T-cell (primary cell): ENCODE data around the gene STK32C. TPM values are rescaled to one million over a fixed set of nuclear protein-coding genes. Genes with fewer than 3 reads are reported as not detected.

Source experiments
- ATAC-seq, 4 experiments: fragments of 200-7000 bp in 3 of 4; fragments of 150-1000 bp in 1 of 4; cut with Tn5 transposase; replicated peaks in 1 of 4; 1 replicate in 3 of 4; 2 replicates in 1 of 4; pipeline ENCODE4 v1.10.0; 2021; ENCODE audit warnings: moderate library complexity in 3 of 4, mild to moderate bottlenecking in 2 of 4, moderate number of reproducible peaks in 1 of 4
- CTCF ChIA-PET, 2 donors: fragments of 300-600 bp; sonication (Branson Sonifier 250); formaldehyde crosslinking; loops; one replicate each; lab custom pipeline; 2022; ENCODE audit warnings: antibody characterized with exemption in 2 of 2; lab: Charles Lee
- POLR2A ChIA-PET, 2 donors: fragments of 300-600 bp; sonication (Branson Sonifier 250); formaldehyde crosslinking; loops; one replicate each; lab custom pipeline; 2022; ENCODE audit warnings: antibody characterized with exemption in 2 of 2; lab: Charles Lee
- DNase-seq, 35 experiments: peaks; one replicate each; pipeline versions ENCODE4 v3.0.0 to v3.0.0-alpha.2; 2013 to 2023
- H3K27ac ChIP-seq: one replicate; pipeline ENCODE4 v1.5.1; 2013; ENCODE audit warnings: low read length
- H3K27me3 ChIP-seq, 2 experiments: replicated peaks in 1 of 2; 1 replicate in 1 of 2; 2 replicates in 1 of 2; pipeline versions ENCODE4 v1.6.1 to v1.7.0; 2013; ENCODE audit warnings: low read length in 1 of 2, mixed read lengths in 1 of 2; ENCODE audit not compliant: control insufficient read depth in 2 of 2, insufficient read depth in 2 of 2; ENCODE audit errors: extremely low read depth in 1 of 2
- H3K36me3 ChIP-seq, 2 donors: 1 replicate in 1 of 2; 2 replicates in 1 of 2; pipeline versions ENCODE4 v1.6.1 to v1.7.0; 2013; ENCODE audit warnings: low read length in 1 of 2; ENCODE audit not compliant: control insufficient read depth in 2 of 2, insufficient read depth in 1 of 2; ENCODE audit errors: extremely low read depth in 1 of 2
- H3K4me1 ChIP-seq, 2 experiments: 1 replicate in 1 of 2; 2 replicates in 1 of 2; pipeline versions ENCODE4 v1.6.1 to v1.7.0; 2013; ENCODE audit warnings: low read length in 2 of 2, mixed read lengths in 1 of 2; ENCODE audit not compliant: insufficient read depth in 2 of 2, control insufficient read depth in 1 of 2; ENCODE audit errors: extremely low read depth in 1 of 2
- H3K4me3 ChIP-seq, 2 donors: 1 replicate in 1 of 2; 2 replicates in 1 of 2; pipeline versions ENCODE4 v1.5.1 to v1.7.0; 2013; ENCODE audit warnings: mild to moderate bottlenecking in 2 of 2, low read length in 1 of 2, moderate library complexity in 1 of 2; ENCODE audit not compliant: control insufficient read depth in 1 of 2; ENCODE audit errors: extremely low read depth in 1 of 2
- H3K9me3 ChIP-seq: 2 replicates; pipeline ENCODE4 v1.7.0; 2013
- H3K27ac Mint-ChIP-seq, 2 donors: one replicate each; pipeline ENCODE4 v1.8.0; 2020 to 2021; ENCODE audit warnings: mild to moderate bottlenecking in 2 of 2, mixed read lengths in 2 of 2
- H3K27me3 Mint-ChIP-seq, 2 donors: one replicate each; pipeline ENCODE4 v1.8.0; 2021 to 2022; ENCODE audit warnings: mixed read lengths in 2 of 2
- H3K36me3 Mint-ChIP-seq: one replicate; pipeline ENCODE4 v1.8.0; 2021; ENCODE audit warnings: mixed read lengths
- H3K4me1 Mint-ChIP-seq, 3 donors: one replicate each; pipeline ENCODE4 v1.8.0; 2020 to 2022; ENCODE audit warnings: mixed read lengths in 3 of 3, mild to moderate bottlenecking in 1 of 3
- H3K4me3 Mint-ChIP-seq, 3 donors: one replicate each; pipeline ENCODE4 v1.8.0; 2020 to 2022; ENCODE audit warnings: mild to moderate bottlenecking in 3 of 3, mixed read lengths in 3 of 3, moderate library complexity in 3 of 3
- H3K9me3 Mint-ChIP-seq, 3 donors: one replicate each; pipeline ENCODE4 v1.8.0; 2020 to 2022; ENCODE audit warnings: mixed read lengths in 3 of 3
- WGBS: methylation state at CpG from one replicate; pipeline ENCODE4 v1.1.5; 2013; ENCODE audit warnings: missing lambda C conversion rate; ENCODE audit not compliant: insufficient coverage; 5-methylcytosine and 5-hydroxymethylcytosine counted together
- total RNA-seq, 35 experiments: library from RNA in 6 of 35; stranded (reverse) in 6 of 35; fragments of 120-200 nt in 1 of 35; gene quantifications; one replicate each; pipeline versions ENCODE4 v1.2.1 to v1.2.4 and lab custom pipeline; 2013 to 2026

STK32C gene
- total RNA-seq, 5 donors from 2014 or later (not counting 1 experiment from before 2014, with no cell fraction given) = 5.8 to 16.4 (median 12.2) TPM

DNA sequence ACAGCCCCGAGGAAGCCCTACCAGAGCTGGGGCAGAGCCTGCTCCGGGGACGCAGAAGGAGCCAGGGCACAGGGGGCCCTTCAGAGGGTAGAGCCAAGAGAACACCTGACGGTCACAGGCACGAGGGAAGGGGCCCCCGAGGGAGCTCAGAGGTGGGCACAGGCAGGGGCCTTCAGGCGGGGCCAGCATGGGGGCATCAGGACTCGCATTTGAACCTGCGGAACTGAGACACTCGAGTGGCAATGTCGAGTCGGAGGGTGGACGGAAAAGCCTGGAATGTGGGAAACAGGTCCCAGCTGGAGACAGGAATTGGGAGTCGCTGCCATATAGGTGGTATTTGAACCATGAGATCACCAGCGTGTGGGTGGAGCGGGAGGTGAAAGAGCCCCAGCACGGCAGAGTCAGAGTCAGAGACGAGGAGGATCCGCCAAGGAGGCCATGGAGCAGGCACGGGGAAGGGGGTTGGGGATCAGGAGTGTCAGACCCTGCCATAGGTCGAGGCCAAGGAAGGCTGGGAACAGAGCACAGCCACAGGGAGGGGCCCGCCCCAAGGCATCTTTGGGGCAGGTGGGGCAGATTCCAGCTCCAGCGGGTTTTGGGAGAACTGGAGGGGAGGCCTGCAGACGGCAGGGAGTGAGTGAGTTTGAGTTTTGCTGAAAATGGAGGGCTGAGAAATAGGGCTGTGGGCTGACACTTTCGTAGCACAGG, 13.8 kb downstream of the STK32C start:
- Histone ChIP-seq H3K4me1 (no peaks in the 10 kb centered on the region), H3K4me3 (no peak overlapping the region), H3K9me3 (no peaks in the 10 kb centered on the region), H3K27me3 (peaks cover 0 to 19% of the 10 kb centered on the region in 2 experiments), H3K36me3 (no peaks in the 10 kb centered on the region), H3K27ac (no peak overlapping the region)
- ChIA-PET CTCF (interaction anchor here in 1 of 2 donors (0.7 to 1.0 kb wide), 2 partner anchors 39 to 849 kb away, joined by 3 read pairs; no protein-coding TSS in a partner anchor), POLR2A (interaction anchor here in 1 of 2 donors (0.6 kb wide), 1 partner anchor 14 kb away, joined by 3 read pairs; the partner anchor contains the start of gene STK32C)
- Mint-ChIP-seq H3K27me3 (peaks cover 0 to 1% of the 10 kb centered on the region in 2 donors), H3K4me1 (peaks cover 5 to 20% (median 6%) of the 10 kb centered on the region in 3 donors), H3K9me3 (no peaks in the 10 kb centered on the region), H3K27ac (no peak overlapping the region), H3K36me3 (no peaks in the 10 kb centered on the region), H3K4me3 (no peak overlapping the region)
- no peak for ATAC-seq
- 84% methylated on average over 25 of the region's 25 CpGs for WGBS
- DNase-seq = no peak

- no peak overlapping the region for H3K4me3 Mint-ChIP-seq
- Histone ChIP-seq H3K27ac (no peak overlapping the region), H3K4me1 (no peaks in the 10 kb centered on the region), H3K9me3 (no peaks in the 10 kb centered on the region), H3K27me3 (peaks cover 0 to 19% of the 10 kb centered on the region in 2 experiments), H3K4me3 (no peak overlapping the region), H3K36me3 (no peaks in the 10 kb centered on the region)
- H3K27me3 Mint-ChIP-seq = peaks cover 0 to 1% of the 10 kb centered on the region in 2 donors
- WGBS = 77% methylated on average over 15 of the region's 16 CpGs
- peaks cover 5 to 20% (median 6%) of the 10 kb centered on the region in 3 donors for H3K4me1 Mint-ChIP-seq
- no peak for ATAC-seq
- ChIA-PET POLR2A (no interaction called here), CTCF (interaction anchor here in 1 of 2 donors (0.7 to 1.0 kb wide), 2 partner anchors 40 to 849 kb away, joined by 3 read pairs; no protein-coding TSS in a partner anchor)
- no peak overlapping the region for H3K27ac Mint-ChIP-seq
- no peaks in the 10 kb centered on the region for H3K36me3 Mint-ChIP-seq
- DNase-seq = no peak
- no peaks in the 10 kb centered on the region for H3K9me3 Mint-ChIP-seq
These were observed 14.4 kb downstream of the STK32C start for GRCh38 chr10:132293201-132293812.

GRCh38 chr10:132292287-132293200, 15.2 kb downstream of the STK32C start:
- ChIA-PET CTCF (interaction anchor here in 1 of 2 donors (0.7 to 1.0 kb wide), 2 partner anchors 41 to 850 kb away, joined by 3 read pairs; no protein-coding TSS in a partner anchor), POLR2A (no interaction called here)
- H3K9me3 Mint-ChIP-seq = no peaks in the 10 kb centered on the region
- Histone ChIP-seq H3K27ac (no peak overlapping the region), H3K27me3 (peaks cover 0 to 15% of the 10 kb centered on the region in 2 experiments), H3K4me1 (no peaks in the 10 kb centered on the region), H3K4me3 (no peak overlapping the region), H3K9me3 (no peaks in the 10 kb centered on the region), H3K36me3 (no peaks in the 10 kb centered on the region)
- WGBS = 87% methylated on average over 23 of the region's 30 CpGs
- no peak for ATAC-seq
- peaks cover 0 to 1% of the 10 kb centered on the region in 2 donors for H3K27me3 Mint-ChIP-seq
- H3K36me3 Mint-ChIP-seq = no peaks in the 10 kb centered on the region
- no peak overlapping the region for H3K27ac Mint-ChIP-seq
- no peak for DNase-seq
- no peak overlapping the region for H3K4me3 Mint-ChIP-seq
- peaks cover 1 to 13% (median 6%) of the 10 kb centered on the region in 3 donors for H3K4me1 Mint-ChIP-seq

- peaks cover 0 to 7% (median 3%) of the 10 kb centered on the region in 3 donors for H3K4me1 Mint-ChIP-seq
- WGBS = 57% methylated on average over 4 of the region's 5 CpGs
- POLR2A ChIA-PET = no interaction called here
These were observed 15.9 kb downstream of the STK32C start for GRCh38 chr10:132291826-132292225.

GRCh38 chr10:132290631-132291030, 17.1 kb downstream of the STK32C start:
- ChIA-PET CTCF (no interaction called here), POLR2A (no interaction called here)
- H3K4me1 Mint-ChIP-seq = peaks cover 0 to 7% (median 3%) of the 10 kb centered on the region in 3 donors
- no peaks in the 10 kb centered on the region for H3K9me3 Mint-ChIP-seq
- Histone ChIP-seq H3K4me3 (no peak overlapping the region), H3K27ac (no peak overlapping the region), H3K4me1 (no peaks in the 10 kb centered on the region), H3K36me3 (no peaks in the 10 kb centered on the region), H3K27me3 (peaks cover 0 to 8% of the 10 kb centered on the region in 2 experiments), H3K9me3 (no peaks in the 10 kb centered on the region)
- H3K4me3 Mint-ChIP-seq = no peak overlapping the region
- peaks cover 0 to 1% of the 10 kb centered on the region in 2 donors for H3K27me3 Mint-ChIP-seq
- H3K27ac Mint-ChIP-seq = no peak overlapping the region
- ATAC-seq (no peak), DNase-seq (no peak)
- 89% methylated on average over 6 of the region's 6 CpGs for WGBS
- H3K36me3 Mint-ChIP-seq = no peaks in the 10 kb centered on the region

More at GRCh38 chr10:132291826-132292225, 15.9 kb downstream of the STK32C start:
- no peaks in the 10 kb centered on the region for H3K36me3 Mint-ChIP-seq
- Histone ChIP-seq H3K4me3 (no peak overlapping the region), H3K9me3 (no peaks in the 10 kb centered on the region), H3K4me1 (no peaks in the 10 kb centered on the region), H3K27me3 (peaks cover 0 to 11% of the 10 kb centered on the region in 2 experiments), H3K36me3 (no peaks in the 10 kb centered on the region), H3K27ac (no peak overlapping the region)
- peaks cover 0 to 1% of the 10 kb centered on the region in 2 donors for H3K27me3 Mint-ChIP-seq
- H3K27ac Mint-ChIP-seq = no peak overlapping the region
- CTCF ChIA-PET = no interaction called here
- H3K9me3 Mint-ChIP-seq = no peaks in the 10 kb centered on the region
- no peak overlapping the region for H3K4me3 Mint-ChIP-seq
- DNase-seq (no peak), ATAC-seq (no peak)

DNA sequence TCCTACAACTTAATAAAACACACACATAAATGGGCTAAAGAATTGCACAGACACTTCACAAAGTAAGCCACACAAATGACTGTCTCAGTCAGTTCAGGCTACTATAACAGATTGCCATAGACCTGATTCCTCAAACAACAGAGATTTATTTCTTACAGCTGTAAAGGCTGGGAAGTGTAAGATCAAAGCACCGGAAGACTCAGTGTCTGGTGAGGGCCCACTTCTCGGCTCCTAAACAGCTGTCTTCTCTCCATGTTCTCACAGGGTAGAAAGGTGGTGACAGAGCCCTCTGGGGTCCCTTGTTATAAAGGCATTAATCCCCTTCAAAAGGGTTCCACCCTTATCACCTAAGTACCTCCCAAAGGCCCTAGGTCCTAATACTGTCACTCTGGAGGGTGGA, 18.3 kb downstream of the STK32C start:
- H3K9me3 Mint-ChIP-seq = no peaks in the 10 kb centered on the region
- DNase-seq (no peak), ATAC-seq (no peak)
- POLR2A ChIA-PET = no interaction called here
- no peaks in the 10 kb centered on the region for H3K27me3 Mint-ChIP-seq
- Histone ChIP-seq H3K27ac (no peak overlapping the region), H3K4me3 (no peak overlapping the region), H3K27me3 (peaks cover 0 to 9% of the 10 kb centered on the region in 2 experiments), H3K9me3 (no peaks in the 10 kb centered on the region), H3K4me1 (no peaks in the 10 kb centered on the region), H3K36me3 (no peaks in the 10 kb centered on the region)
- WGBS = no CpG with 5 or more reads among the region's 2 CpGs
- no peaks in the 10 kb centered on the region for H3K4me1 Mint-ChIP-seq
- no peaks in the 10 kb centered on the region for H3K36me3 Mint-ChIP-seq
- CTCF ChIA-PET = interaction anchor here in 1 of 2 donors (0.6 kb wide), 1 partner anchor 65 kb away, joined by 10 read pairs; no protein-coding TSS in a partner anchor
- no peak overlapping the region for H3K27ac Mint-ChIP-seq
- H3K4me3 Mint-ChIP-seq = no peak overlapping the region
